ENCODE data around the gene FNDC3B.

DNA sequence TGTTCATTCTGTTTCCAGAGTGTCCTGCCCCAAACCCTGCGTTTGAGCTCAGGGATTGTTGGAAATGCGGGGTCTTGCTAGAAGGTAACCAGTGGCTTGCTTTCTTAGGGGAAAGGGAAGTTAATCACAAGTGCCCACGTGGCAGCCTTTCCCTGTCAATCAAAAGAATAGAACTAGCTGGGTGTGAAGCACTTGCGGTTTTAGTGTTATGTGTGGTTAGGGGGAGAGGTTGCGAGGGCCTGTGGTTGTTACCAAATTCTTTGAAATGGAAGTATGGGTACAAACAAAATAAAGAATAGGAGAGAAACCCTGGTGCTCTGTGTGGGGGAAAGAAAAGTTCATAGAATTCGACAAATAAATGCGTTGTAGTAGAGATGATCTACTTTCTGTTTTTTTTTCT is 67.6 kb downstream of the FNDC3B start:
- TF ChIP-seq GATA3 (IDR thresholded peaks at IDR 0.05; ENCODE audit: low read depth, low read length) (no peak), GATA2 (IDR thresholded peaks at IDR 0.05; ENCODE audit: low read depth, low read length) (no peak)
